Measurements from ENCODE around the gene TEKT5. TPM values are rescaled to one million over a fixed set of nuclear protein-coding genes. Genes with fewer than 3 reads are reported as not detected.

TEKT5 gene
- total RNA-seq, 1 donor from 2014 or later: 1.0 TPM

DNA sequence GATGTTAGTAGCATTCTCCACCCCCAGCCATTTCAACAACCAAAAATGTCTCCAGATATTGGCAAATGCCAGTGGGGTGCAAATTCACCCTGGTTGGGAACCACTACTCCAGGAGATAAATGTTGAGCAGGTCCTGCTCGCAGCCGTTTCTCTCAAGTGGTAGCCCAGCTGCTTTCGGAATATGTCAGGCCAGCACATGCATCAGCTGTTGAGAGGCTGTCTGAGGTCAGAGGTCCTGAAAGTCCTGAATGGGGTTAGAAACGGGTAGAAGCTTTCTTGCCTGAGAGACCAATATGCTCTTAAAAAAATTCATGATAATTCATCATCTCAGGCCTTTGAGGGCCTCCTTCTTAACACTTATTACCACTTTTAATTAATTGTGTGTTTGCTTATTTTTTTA is 31.0 kb downstream of the TEKT5 start:
- Mint-ChIP-seq H3K36me3 (no peaks in the 10 kb centered on the region), H3K9me3 (peaks cover 7% of the 10 kb centered on the region), H3K27me3 (ENCODE audit: low read depth) (peaks cover 3% of the 10 kb centered on the region), H3K27ac (no peak overlapping the region), H3K4me1 (no peaks in the 10 kb centered on the region), H3K4me3 (no peak overlapping the region)
- TF ChIP-seq, protein P1, sequence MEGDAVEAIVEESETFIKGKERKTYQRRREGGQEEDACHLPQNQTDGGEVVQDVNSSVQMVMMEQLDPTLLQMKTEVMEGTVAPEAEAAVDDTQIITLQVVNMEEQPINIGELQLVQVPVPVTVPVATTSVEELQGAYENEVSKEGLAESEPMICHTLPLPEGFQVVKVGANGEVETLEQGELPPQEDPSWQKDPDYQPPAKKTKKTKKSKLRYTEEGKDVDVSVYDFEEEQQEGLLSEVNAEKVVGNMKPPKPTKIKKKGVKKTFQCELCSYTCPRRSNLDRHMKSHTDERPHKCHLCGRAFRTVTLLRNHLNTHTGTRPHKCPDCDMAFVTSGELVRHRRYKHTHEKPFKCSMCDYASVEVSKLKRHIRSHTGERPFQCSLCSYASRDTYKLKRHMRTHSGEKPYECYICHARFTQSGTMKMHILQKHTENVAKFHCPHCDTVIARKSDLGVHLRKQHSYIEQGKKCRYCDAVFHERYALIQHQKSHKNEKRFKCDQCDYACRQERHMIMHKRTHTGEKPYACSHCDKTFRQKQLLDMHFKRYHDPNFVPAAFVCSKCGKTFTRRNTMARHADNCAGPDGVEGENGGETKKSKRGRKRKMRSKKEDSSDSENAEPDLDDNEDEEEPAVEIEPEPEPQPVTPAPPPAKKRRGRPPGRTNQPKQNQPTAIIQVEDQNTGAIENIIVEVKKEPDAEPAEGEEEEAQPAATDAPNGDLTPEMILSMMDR (IDR thresholded peaks at IDR 0.05; ENCODE audit: unreplicated experiment): no peak
- DNase-seq (ENCODE audit: low spot score in 2 of 2, unreplicated experiment in 2 of 2): no peak

DNA sequence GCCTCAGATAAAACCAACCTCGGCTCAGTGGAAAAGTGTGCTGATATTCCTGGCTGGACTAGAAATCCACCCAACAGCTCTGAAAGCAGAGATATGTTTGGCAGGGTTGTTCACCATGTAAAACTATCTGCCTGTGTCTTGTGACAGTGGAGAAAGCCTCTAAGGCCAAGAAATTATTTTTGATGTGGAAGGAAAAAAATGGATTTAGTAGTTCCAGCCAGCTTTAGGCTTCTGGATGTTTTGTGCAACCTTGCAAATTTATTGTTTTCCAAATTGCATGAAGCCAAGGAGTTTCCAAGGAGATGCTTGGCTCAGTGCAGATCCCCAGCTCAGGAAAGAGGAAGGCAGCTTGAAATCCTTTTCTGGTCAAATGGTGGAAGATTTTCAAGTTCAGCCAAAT is 31.6 kb downstream of the TEKT5 start:
- DNase-seq (ENCODE audit: low spot score in 2 of 2, unreplicated experiment in 2 of 2): no peak
- Mint-ChIP-seq H3K36me3 (no peaks in the 10 kb centered on the region), H3K4me3 (no peak overlapping the region), H3K9me3 (peaks cover 7% of the 10 kb centered on the region), H3K27ac (no peak overlapping the region), H3K4me1 (no peaks in the 10 kb centered on the region), H3K27me3 (ENCODE audit: low read depth) (peaks cover 3% of the 10 kb centered on the region)
- TF ChIP-seq, protein P1 (IDR thresholded peaks at IDR 0.05; ENCODE audit: unreplicated experiment): no peak

DNA sequence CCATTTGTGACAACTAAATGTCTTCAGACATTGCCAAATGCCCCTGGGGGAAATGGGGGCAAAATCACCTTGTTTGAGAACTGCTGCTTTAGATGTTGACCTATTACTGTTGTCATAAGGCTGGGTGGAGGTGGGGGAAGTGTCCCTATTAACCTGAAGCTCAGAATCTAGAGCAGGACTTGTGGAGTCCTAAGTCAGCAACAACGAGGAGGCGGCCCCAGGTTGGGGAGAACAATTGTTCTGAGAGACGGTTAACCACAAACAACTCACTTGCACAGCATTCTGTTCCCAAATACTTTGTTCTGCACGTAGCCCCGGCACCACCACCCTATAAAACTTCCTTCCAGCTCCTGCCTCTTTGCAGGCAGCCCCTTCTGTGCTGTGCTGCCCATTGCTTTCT is 32.5 kb downstream of the TEKT5 start:
- Mint-ChIP-seq H3K27ac (no peak overlapping the region), H3K36me3 (no peaks in the 10 kb centered on the region), H3K27me3 (ENCODE audit: low read depth) (peaks cover 3% of the 10 kb centered on the region), H3K4me1 (no peaks in the 10 kb centered on the region), H3K9me3 (peaks cover 7% of the 10 kb centered on the region), H3K4me3 (no peak overlapping the region)
- TF ChIP-seq, protein P1 (IDR thresholded peaks at IDR 0.05; ENCODE audit: unreplicated experiment): no peak
- no peak for DNase-seq (ENCODE audit: low spot score in 2 of 2, unreplicated experiment in 2 of 2)

DNA sequence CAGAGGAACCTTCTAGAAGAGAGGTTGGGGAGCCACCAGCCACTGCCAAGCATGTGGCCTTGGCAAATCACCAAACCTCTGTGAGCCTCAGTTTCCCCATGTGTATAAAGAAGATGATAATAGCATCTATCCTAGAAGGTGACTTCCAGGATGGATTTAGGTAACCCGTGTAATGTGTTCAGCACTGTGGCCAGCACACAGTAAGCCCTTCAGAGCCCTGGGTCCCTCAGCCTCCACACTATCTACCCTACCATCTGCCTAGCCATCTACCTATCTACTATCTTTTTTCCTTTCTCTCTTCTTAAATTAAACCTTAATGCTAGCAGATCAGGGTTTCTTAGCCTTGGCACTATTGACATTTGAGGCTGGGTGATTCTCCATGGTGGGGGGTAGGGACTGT is 33.0 kb downstream of the TEKT5 start:
- Mint-ChIP-seq H3K4me1 (no peaks in the 10 kb centered on the region), H3K36me3 (no peaks in the 10 kb centered on the region), H3K27ac (no peak overlapping the region), H3K9me3 (peaks cover 7% of the 10 kb centered on the region), H3K4me3 (no peak overlapping the region), H3K27me3 (ENCODE audit: low read depth) (peaks cover 3% of the 10 kb centered on the region)
- TF ChIP-seq, protein P1 (IDR thresholded peaks at IDR 0.05; ENCODE audit: unreplicated experiment): no peak
- DNase-seq (ENCODE audit: low spot score in 2 of 2, unreplicated experiment in 2 of 2): no peak

DNA sequence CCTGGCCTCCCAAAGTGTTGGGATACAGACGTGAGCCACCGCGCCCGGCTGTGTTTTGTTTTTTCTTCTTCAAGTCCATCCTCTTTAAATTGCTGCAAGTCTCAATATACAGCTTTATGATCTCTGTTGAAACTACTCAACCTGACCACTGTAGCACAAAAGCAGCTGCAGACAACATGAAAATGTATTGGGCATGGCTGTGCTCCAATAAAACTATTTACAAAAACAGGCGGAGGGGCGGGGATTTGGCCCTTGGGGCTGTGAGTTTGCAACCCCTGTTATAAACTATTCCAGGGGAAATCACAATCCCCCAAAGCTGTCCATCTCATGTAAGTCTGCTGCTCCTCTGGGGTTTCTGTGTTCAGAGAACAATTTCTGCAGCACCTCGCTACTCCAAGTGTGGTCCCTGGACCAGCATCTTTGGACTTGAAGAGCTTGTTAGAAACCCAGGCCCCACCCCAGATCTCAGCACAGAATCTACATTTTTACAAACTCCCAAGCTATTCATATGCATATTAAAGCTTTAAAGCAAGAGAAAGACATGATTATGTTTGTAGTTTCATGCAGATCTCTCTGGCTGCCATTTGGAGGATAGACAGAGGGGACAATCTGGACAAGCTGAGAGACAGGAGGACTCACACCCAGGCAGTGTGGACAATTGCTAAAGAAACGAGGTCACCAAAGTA is 33.6 kb downstream of the TEKT5 start:
- Mint-ChIP-seq H3K4me3 (no peak overlapping the region), H3K27ac (no peak overlapping the region), H3K27me3 (ENCODE audit: low read depth) (peaks cover 3% of the 10 kb centered on the region), H3K4me1 (no peaks in the 10 kb centered on the region), H3K9me3 (peaks cover 7% of the 10 kb centered on the region), H3K36me3 (no peaks in the 10 kb centered on the region)
- TF ChIP-seq, protein P1 (IDR thresholded peaks at IDR 0.05; ENCODE audit: unreplicated experiment): no peak
- DNase-seq (ENCODE audit: low spot score in 2 of 2, unreplicated experiment in 2 of 2): no peak
